ENCODE measurements around the gene PTOV1.

Gene PTOV1

DNA sequence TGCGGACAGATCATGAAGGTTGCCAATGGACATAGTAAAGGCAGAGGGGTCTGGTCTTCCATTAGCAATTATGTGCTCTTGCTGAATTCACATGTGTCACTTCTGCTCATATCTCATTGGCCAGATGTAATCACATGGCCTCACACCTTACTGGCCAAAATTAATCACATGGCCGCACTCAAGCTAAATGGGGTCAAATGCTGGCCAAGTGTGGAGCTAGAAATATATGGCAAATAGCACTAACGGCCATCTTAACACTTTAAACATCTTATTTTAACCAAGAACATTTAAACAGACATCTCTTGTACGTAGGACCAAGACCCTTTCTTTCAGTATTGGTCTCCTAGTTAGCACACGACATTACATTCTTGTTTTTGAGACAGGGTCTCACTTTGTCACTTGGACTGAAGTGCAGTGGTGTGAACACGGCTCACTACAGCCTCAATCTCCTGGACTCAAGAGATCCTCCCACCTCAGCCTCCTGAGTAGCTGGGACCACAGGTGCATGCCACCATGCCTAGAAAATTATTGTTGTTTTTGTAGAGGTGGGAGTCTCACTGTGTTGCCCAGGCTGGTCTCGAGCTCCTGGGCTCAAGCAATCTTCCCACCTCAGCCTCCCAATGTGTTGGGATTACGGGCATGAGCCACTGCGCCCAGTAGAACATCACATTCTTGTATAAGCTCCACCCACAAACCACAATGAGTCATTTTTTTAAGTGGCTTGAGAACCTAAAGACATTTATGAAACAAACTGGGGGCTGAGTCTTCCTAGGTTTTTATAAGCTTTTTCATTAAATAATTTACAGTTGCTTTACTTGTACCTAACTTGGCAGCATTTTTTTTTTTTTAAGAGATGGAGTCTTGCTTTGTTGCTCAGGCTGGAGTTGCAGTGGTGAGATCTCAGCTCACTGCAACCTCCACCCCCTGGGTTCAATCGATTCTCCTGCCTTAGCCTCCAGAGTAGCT is 2.9 kb upstream of the PTOV1 start:
- FAIRE-seq (no peak), DNase-seq (ENCODE audit: insufficient read length, low spot score) (no peak)
- no peak for TF ChIP-seq POLR2A (IDR thresholded peaks at IDR 0.05; ENCODE audit: low read depth, low read length)
- TF ChIP-seq TAF1 (IDR thresholded peaks at IDR 0.05; ENCODE audit: low read depth, low read length): no peak
- no peak for TF ChIP-seq POLR2AphosphoS5 (IDR thresholded peaks at IDR 0.05; ENCODE audit: low read depth, low read length)
- TF ChIP-seq PAX5 (IDR thresholded peaks at IDR 0.05; ENCODE audit: insufficient read depth, low read length, severe bottlenecking): no peak
- TF ChIP-seq SPI1 (IDR thresholded peaks at IDR 0.05; ENCODE audit: low read depth, low read length): no peak

DNA sequence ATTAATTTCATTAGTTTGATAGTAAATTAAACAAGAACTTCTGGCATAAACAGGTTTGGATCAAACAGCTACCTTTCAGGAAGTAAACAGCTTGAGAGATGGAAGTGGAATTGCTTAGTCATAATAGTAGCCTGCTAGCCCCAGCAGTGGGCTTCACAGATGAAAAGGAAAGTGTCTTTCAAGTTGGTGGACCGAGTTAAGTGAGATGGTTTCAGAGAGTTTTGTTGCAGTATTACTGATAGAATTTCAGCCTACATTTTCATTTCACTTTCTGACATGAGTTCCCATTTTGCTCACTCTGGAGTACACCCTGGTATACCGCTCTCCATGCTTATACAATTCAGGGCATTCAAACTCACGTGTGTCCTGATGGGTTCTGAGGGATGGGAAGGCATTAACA is 2.0 kb upstream of the PTOV1 start:
- FAIRE-seq (no peak), DNase-seq (ENCODE audit: insufficient read length, low spot score) (no peak)
- TF ChIP-seq POLR2AphosphoS5 (IDR thresholded peaks at IDR 0.05; ENCODE audit: low read depth, low read length) (no peak), PAX5 (IDR thresholded peaks at IDR 0.05; ENCODE audit: insufficient read depth, low read length, severe bottlenecking) (no peak), POU2F2 (IDR thresholded peaks at IDR 0.05; ENCODE audit: low read depth, low read length) (no peak), SPI1 (IDR thresholded peaks at IDR 0.05; ENCODE audit: low read depth, low read length) (no peak; the same call in 1 of the 2 replicates), TAF1 (IDR thresholded peaks at IDR 0.05; ENCODE audit: low read depth, low read length) (no peak), POLR2A (IDR thresholded peaks at IDR 0.05; ENCODE audit: low read depth, low read length) (no peak)

DNA sequence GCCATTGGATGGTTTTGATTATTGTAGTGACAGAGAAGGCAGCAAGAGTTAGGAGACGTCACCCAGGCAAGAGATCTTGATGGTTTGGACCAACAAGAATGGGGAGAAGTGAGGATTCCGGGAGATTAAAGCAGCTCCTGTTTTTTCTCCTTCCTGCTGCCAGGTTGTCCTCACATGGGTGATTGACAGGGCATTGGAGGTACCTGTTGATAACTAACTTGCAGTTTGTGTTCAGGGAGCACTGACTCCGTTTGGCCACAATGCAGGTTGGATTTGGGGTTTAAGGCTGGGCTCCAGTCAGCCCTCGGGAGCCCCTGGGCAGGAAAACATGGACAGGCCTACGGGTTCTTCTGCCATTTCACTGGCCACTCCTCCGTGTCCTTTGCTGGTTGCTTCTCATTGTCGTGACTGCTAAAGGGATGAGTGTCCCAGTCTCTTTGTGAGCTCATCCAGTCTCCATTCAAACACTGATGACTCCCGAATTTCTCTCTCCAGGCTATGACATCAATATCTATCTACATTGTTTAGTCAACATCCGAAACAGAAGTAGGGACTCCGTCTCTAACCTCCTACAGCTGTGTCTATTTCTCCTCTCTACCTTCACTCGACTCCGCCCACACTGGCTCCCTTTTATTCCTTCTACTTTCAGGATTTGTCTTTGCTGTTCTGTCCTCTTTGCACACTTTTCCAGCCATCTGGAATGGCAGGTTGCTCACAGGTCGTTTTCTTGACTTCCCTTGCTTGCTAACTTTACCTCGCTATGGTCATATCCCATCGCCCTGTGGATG is 1.3 kb upstream of the PTOV1 start:
- no peak for TF ChIP-seq POLR2A (IDR thresholded peaks at IDR 0.05; ENCODE audit: low read depth, low read length)
- no peak for TF ChIP-seq POLR2AphosphoS5 (IDR thresholded peaks at IDR 0.05; ENCODE audit: low read depth, low read length)
- no peak for TF ChIP-seq PAX5 (IDR thresholded peaks at IDR 0.05; ENCODE audit: insufficient read depth, low read length, severe bottlenecking)
- TF ChIP-seq TAF1 (IDR thresholded peaks at IDR 0.05; ENCODE audit: low read depth, low read length): no peak
- FAIRE-seq (no peak), DNase-seq (ENCODE audit: insufficient read length, low spot score) (no peak)

DNA sequence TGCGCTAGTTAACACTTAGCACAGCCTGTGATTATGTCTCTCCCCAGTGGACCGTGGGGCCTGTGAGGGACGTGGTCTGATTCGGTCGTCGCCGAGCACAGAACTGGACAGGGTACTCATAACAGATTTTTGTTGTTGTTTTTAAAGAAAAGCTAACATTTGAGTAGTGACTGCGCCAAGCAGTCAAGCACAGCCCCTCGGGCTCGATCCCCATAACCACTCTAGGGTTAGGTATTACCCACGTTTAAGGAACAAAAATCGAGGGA is 805 bp upstream of the PTOV1 start:
- no peak for DNase-seq (ENCODE audit: insufficient read length, low spot score)
- no peak for TF ChIP-seq TAF1 (IDR thresholded peaks at IDR 0.05; ENCODE audit: low read depth, low read length)
- no peak for TF ChIP-seq POLR2AphosphoS5 (IDR thresholded peaks at IDR 0.05; ENCODE audit: low read depth, low read length)
- TF ChIP-seq SPI1 (IDR thresholded peaks at IDR 0.05; ENCODE audit: low read depth, low read length): no peak
- TF ChIP-seq POU2F2 (IDR thresholded peaks at IDR 0.05; ENCODE audit: low read depth, low read length): no peak; the same call in 1 of the 2 replicates
- no peak for TF ChIP-seq POLR2A (IDR thresholded peaks at IDR 0.05; ENCODE audit: low read depth, low read length)
- TF ChIP-seq PAX5 (IDR thresholded peaks at IDR 0.05; ENCODE audit: insufficient read depth, low read length, severe bottlenecking): no peak
- no peak for FAIRE-seq

DNA sequence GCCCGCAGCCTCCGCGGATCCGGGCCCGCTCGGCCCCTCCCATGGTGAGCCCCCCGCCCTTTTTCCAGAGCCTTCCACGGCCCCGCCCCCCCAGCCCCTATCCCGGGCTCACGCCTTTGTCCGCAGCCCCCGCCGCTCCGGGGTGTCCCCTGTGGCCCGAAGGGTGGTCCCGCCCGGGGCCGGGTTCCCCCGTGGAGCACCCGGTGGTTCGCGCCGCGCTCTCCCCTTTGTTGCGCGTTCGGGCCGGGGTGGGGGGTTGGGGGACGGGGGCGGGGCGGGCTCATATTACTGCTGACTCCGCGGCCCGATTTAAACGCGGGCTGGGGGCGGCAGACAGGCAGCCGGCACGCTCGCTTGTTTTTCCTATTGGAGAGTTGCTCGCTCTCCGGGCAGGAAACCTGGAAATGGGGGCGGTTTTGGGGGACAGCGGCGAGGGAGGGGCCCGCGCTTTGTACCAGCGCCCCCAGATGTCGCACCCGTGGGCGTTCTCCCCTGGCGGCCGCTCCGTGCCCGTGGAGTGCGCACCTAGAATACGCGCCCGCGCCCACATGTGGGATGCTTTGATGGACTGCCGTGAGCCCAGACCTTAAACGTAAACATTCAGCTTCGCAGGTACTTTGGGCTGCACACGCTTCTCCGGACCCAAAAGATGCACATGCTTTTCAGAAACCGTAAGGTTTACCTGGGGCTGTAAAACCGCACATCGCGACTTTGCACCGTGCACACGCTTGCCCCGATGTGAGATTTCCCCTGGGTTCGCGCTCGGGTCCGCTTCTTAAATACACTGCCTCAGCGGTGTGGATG is 699 bp downstream of the PTOV1 start:
- DNase-seq (ENCODE audit: insufficient read length, low spot score) (no peak), FAIRE-seq (no peak)

DNA sequence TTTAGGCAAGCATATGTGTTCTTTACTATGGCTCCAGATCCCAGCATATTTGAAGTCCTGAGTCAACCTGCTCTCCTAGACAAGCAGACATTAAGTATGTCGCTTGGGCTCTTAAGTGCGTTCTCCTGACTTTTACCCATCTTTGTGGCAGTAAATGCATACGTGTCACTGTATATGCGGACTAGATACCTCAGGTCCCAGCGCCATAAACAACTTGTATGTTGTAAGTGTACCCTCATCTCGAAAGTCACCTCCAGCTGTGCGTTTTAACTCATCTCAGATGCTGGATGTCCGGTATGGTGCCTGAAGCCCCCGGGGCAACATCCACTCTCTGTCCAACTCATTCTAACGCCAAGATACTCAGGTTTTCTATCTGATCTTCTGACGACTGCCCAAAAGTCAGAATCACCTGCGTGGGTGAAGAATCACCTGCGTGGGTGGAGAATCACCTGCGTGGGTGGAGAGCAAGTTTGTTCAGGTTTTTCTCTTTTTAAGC is 1.7 kb downstream of the PTOV1 start:
- DNase-seq (ENCODE audit: insufficient read length, low spot score) (no peak), FAIRE-seq (peak; percentile 9)
- no peak for TF ChIP-seq POLR2AphosphoS5 (IDR thresholded peaks at IDR 0.05; ENCODE audit: low read depth, low read length)
- no peak for TF ChIP-seq PAX5 (IDR thresholded peaks at IDR 0.05; ENCODE audit: insufficient read depth, low read length, severe bottlenecking)
- TF ChIP-seq SPI1 (IDR thresholded peaks at IDR 0.05; ENCODE audit: low read depth, low read length): no peak
- TF ChIP-seq POLR2A (IDR thresholded peaks at IDR 0.05; ENCODE audit: low read depth, low read length): no peak
- no peak for TF ChIP-seq TAF1 (IDR thresholded peaks at IDR 0.05; ENCODE audit: low read depth, low read length)
- no peak for TF ChIP-seq POU2F2 (IDR thresholded peaks at IDR 0.05; ENCODE audit: low read depth, low read length)

More for the DNA sequence above, 699 bp downstream of the PTOV1 start:
- TF ChIP-seq TAF1 (IDR thresholded peaks at IDR 0.05; ENCODE audit: low read depth, low read length): no peak
- TF ChIP-seq POLR2AphosphoS5 (IDR thresholded peaks at IDR 0.05; ENCODE audit: low read depth, low read length): no peak
- TF ChIP-seq SPI1 (IDR thresholded peaks at IDR 0.05; ENCODE audit: low read depth, low read length): no peak
- TF ChIP-seq POU2F2 (IDR thresholded peaks at IDR 0.05; ENCODE audit: low read depth, low read length): no peak
- TF ChIP-seq POLR2A (IDR thresholded peaks at IDR 0.05; ENCODE audit: low read depth, low read length): no peak
- TF ChIP-seq PAX5 (IDR thresholded peaks at IDR 0.05; ENCODE audit: insufficient read depth, low read length, severe bottlenecking): no peak

DNA sequence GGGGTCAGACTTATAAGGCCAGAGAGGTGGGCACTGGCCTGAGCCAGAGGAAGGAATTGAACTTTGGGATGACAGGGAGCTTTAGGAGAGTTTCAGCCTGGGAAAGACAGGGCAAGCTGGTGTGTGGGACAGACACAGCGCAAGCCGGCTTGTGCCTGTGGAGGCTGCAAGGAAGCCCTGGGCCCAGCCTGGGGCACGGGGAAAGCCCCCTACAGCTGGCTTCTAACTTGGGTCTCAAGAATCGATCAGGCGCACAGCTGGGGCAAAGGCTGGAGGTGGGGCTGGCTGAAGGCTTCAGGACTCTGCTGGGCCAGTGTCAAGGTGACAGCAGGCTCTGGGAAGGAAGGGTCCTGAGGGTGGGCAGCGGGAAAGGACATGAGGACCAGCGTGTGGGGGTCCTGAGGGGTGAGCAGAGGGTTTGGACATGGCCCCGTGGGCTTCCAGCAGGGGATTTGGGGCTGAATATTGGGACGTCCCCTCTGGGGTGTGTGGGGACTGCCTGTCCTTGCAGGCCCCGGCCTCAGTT is 3.0 kb downstream of the PTOV1 start:
- FAIRE-seq (no peak), DNase-seq (ENCODE audit: insufficient read length, low spot score) (no peak)
- TF ChIP-seq TAF1 (IDR thresholded peaks at IDR 0.05; ENCODE audit: low read depth, low read length) (no peak), SPI1 (IDR thresholded peaks at IDR 0.05; ENCODE audit: low read depth, low read length) (no peak), POLR2AphosphoS5 (IDR thresholded peaks at IDR 0.05; ENCODE audit: low read depth, low read length) (no peak), POU2F2 (IDR thresholded peaks at IDR 0.05; ENCODE audit: low read depth, low read length) (no peak), POLR2A (IDR thresholded peaks at IDR 0.05; ENCODE audit: low read depth, low read length) (no peak), PAX5 (IDR thresholded peaks at IDR 0.05; ENCODE audit: insufficient read depth, low read length, severe bottlenecking) (no peak)

DNA sequence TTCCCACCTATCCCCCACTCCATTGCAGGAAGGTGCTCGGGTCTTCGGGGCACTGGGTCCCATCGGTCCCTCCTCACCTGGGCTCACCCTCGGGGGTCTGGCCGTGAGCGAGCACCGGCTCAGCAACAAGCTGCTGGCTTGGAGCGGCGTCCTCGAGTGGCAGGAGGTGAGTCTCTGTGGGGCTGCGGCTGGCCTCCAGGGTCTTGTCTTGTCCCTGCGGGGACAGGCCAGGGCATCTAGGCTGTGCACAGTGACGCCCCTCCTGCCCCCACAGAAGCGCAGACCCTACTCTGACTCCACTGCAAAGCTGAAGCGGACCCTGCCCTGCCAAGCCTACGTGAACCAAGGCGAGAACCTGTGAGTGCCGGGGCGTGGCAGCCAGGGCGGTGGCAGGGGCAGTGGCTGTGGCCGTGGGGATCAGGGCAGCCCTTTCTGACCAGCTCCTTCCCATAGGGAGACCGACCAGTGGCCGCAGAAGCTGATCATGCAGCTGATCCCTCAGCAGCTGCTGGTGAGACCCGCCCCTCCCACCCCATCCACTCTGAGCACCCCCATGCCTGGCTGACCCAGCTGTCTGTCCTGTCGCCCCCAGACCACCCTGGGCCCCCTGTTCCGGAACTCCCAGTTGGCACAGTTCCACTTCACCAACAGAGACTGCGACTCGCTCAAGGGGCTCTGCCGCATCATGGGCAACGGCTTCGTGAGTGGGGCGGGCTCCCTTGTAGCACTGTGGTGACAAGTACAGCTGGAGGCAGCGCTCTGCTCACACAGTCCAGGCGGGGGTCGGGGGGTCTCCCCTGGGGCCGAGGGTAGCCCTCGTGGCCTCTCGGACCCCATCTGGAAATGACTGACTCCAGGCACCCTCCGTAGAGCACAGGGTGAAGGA is 3.7 kb downstream of the PTOV1 start:
- no peak for FAIRE-seq
- TF ChIP-seq PAX5 (IDR thresholded peaks at IDR 0.05; ENCODE audit: insufficient read depth, low read length, severe bottlenecking): no peak
- no peak for TF ChIP-seq POU2F2 (IDR thresholded peaks at IDR 0.05; ENCODE audit: low read depth, low read length)
- TF ChIP-seq POLR2AphosphoS5 (IDR thresholded peaks at IDR 0.05; ENCODE audit: low read depth, low read length): no peak
- TF ChIP-seq SPI1 (IDR thresholded peaks at IDR 0.05; ENCODE audit: low read depth, low read length): no peak
- TF ChIP-seq POLR2A (IDR thresholded peaks at IDR 0.05; ENCODE audit: low read depth, low read length): no peak
- TF ChIP-seq TAF1 (IDR thresholded peaks at IDR 0.05; ENCODE audit: low read depth, low read length): no peak
- DNase-seq (ENCODE audit: insufficient read length, low spot score): no peak

Measured in GM12891 (cell line).